Transverse colon (tissue), 4 donors: ENCODE data around the gene TRAPPC10.

Experiments
- POLR2A ChIP-seq: fragments of 450-650 bp; IDR thresholded peaks from one replicate; pipeline ENCODE4 v1.6.1; 2016; ENCODE audit warnings: antibody characterized with exemption, mild to moderate bottlenecking, moderate library complexity
- POLR2AphosphoS5 ChIP-seq, 3 donors: sonication (generic); formaldehyde crosslinking; IDR thresholded peaks; one replicate each; pipeline ENCODE4 v1.6.1; 2016; ENCODE audit warnings: antibody characterized with exemption in 3 of 3
- TF ChIP-seq, protein P1 (sequence below), 5 experiments: fragments of 200-600 bp in 3 of 5; fragments of 450-650 bp in 2 of 5; sonication (generic) in 3 of 5; IDR thresholded peaks; 1 replicate in 2 of 5; 2 replicates in 3 of 5; pipeline ENCODE4 v1.5.1; 2016 to 2017; ENCODE audit warnings: antibody characterized with exemption in 5 of 5, inconsistent platforms in 3 of 5, mild to moderate bottlenecking in 2 of 5, moderate library complexity in 1 of 5

DNA sequence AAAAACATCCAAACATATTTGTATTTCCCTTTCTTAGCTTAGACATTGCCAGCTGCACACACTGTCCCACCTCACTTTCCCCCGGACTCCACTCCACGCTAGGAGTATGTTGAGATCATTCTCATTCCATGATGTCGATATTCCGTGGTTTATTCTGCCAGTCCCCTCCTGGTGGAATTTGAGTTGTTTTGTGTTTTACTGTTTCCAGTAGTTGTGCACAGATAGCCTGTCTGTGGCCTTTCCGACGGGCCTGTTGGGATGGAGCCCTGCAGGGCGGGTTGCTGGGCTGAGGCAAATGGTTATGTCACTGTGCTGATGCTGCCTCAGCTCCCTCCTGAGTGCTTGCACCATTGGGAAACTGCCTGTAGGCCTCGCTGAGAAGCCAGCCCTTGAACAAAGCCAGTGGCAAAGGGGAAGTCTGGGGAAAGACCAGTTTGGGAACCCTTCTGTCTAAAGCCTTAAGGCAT lies 12.8 kb downstream of the TRAPPC10 start:
- TF ChIP-seq, protein P1, sequence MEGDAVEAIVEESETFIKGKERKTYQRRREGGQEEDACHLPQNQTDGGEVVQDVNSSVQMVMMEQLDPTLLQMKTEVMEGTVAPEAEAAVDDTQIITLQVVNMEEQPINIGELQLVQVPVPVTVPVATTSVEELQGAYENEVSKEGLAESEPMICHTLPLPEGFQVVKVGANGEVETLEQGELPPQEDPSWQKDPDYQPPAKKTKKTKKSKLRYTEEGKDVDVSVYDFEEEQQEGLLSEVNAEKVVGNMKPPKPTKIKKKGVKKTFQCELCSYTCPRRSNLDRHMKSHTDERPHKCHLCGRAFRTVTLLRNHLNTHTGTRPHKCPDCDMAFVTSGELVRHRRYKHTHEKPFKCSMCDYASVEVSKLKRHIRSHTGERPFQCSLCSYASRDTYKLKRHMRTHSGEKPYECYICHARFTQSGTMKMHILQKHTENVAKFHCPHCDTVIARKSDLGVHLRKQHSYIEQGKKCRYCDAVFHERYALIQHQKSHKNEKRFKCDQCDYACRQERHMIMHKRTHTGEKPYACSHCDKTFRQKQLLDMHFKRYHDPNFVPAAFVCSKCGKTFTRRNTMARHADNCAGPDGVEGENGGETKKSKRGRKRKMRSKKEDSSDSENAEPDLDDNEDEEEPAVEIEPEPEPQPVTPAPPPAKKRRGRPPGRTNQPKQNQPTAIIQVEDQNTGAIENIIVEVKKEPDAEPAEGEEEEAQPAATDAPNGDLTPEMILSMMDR (IDR thresholded peaks at IDR 0.05) = no peak
- TF ChIP-seq POLR2A (no peak), POLR2AphosphoS5 (IDR thresholded peaks at IDR 0.05) (no peak)
